ENCODE results near the gene ZNF660. TPM values are rescaled to one million over a fixed set of nuclear protein-coding genes. Genes with fewer than 3 reads are reported as not detected.
A peak's percentile ranks its signal among the peaks of the same experiment; 100 is the strongest.
"Not testable (repeated sequence)": the region's sequence is repeated elsewhere in the genome, so short reads cannot be mapped to it uniquely, and the experiment has no call there.

The ZNF660 gene
- polyA plus RNA-seq = under 1 TPM; 0.28 to 0.31 TPM

DNA sequence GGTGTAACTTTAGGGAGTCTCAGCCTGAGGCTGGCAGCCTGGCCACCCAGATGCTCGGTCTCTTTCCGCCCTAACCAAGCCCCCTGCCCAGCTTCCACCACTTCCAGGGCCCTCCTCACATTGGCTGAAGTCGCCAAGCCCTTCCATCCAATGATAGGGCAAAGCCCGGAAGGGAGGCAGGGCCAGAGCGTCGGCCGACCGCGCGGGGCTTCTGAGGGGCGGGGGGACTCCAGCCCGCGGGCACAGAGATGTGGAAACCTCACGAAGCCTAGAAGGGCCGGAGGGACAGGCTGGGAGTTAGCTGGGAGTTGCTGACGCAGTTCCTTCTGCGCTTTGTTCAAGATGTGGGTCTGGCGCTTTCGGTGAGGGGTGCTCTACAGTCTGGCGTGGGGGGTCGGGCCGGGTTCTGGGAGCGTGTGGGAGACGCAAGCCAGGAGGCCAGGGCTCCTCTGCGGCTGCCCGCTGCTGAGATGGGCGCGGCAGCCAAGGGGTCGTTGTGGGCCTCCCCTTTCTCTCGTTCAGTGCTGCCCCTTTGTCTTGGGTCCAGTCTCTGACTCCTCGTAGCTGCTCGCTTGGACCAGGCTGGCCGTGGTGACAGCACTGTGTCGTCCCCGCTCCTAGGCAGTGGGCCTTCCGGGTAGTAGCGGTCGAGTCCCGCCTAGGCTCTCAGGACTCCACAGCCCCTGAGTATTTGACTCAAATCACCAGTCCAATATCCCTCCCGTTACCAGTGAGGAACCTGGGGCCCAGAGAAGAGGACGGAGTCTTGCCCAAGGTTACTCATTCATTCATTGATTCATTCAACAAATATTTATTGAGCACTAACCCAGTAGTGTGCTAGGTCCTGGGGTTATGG, at the start of gene ZNF660:
Gene ZNF660 (plus strand): TSS at position 319 of the 856 bp plus-strand sequence. CDS start 9,230 bp downstream, outside the sequence.
- Histone ChIP-seq H3K9me3 (ENCODE audit: control insufficient read depth in 2 of 2, insufficient read depth in 1 of 2, low read depth in 1 of 2, low read length in 1 of 2) (peaks cover 3 to 4% of the 10 kb centered on the region in 2 donors), H3K27ac (ENCODE audit: low read depth in 2 of 2, low read length in 1 of 2) (peak within 1 kb of the TSS; percentile 33 to 75), H3K27me3 (ENCODE audit: control insufficient read depth in 1 of 2, insufficient read depth in 2 of 2, low read length in 2 of 2) (no peaks in the 10 kb centered on the region), H3K4me3 (ENCODE audit: low read depth in 1 of 2, low read length in 2 of 2) (peak within 1 kb of the TSS; percentile 51 to 56), H3K36me3 (ENCODE audit: control insufficient read depth in 2 of 2, insufficient read depth in 2 of 2, low read length in 1 of 2) (no peaks in the 10 kb centered on the region), H3K4me1 (ENCODE audit: control insufficient read depth in 2 of 2, insufficient read depth in 2 of 2, low read length in 1 of 2) (peaks cover 6 to 11% of the 10 kb centered on the region in 2 donors)
- 3 to 4% methylated on average over 37 to 41 of the region's 41 CpGs for WGBS, 2 donors

DNA sequence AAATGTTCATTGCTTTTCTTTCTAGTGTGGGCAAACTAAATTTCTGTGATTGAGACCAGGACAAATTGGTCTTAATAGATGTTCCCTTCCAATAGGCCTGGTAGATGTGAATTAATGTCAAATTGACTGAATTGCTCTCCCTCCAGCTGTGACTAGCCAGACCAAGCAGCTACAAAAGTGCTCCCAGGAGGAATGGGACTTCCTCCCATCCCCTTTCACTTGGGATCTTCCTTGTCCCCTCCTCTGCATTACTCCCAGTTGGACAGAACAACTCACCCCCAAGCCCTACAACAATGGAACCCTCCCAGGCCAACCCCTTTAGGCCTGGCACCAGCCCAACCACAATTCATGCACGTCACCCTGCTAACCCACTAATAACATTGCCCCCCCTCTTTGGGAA, 49.4 kb upstream of the ZNF660 start:
- no peak overlapping the region for H3K4me3 ChIP-seq (ENCODE audit: low read depth in 1 of 2, low read length in 2 of 2)
- WGBS, 2 donors = 0 to 3% methylated on average over 1 of the region's 1 CpG
- H3K4me1 ChIP-seq (ENCODE audit: control insufficient read depth in 2 of 2, insufficient read depth in 2 of 2, low read length in 1 of 2) = no peaks in the 10 kb centered on the region
- peaks cover 0 to 3% of the 10 kb centered on the region in 2 donors for H3K27me3 ChIP-seq (ENCODE audit: control insufficient read depth in 1 of 2, insufficient read depth in 2 of 2, low read length in 2 of 2)
- H3K9me3 ChIP-seq (ENCODE audit: control insufficient read depth in 2 of 2, insufficient read depth in 1 of 2, low read depth in 1 of 2, low read length in 1 of 2) = no peaks in the 10 kb centered on the region
- no peaks in the 10 kb centered on the region for H3K36me3 ChIP-seq (ENCODE audit: control insufficient read depth in 2 of 2, insufficient read depth in 2 of 2, low read length in 1 of 2)
- H3K27ac ChIP-seq (ENCODE audit: low read depth in 2 of 2, low read length in 1 of 2) = no peak overlapping the region

DNA sequence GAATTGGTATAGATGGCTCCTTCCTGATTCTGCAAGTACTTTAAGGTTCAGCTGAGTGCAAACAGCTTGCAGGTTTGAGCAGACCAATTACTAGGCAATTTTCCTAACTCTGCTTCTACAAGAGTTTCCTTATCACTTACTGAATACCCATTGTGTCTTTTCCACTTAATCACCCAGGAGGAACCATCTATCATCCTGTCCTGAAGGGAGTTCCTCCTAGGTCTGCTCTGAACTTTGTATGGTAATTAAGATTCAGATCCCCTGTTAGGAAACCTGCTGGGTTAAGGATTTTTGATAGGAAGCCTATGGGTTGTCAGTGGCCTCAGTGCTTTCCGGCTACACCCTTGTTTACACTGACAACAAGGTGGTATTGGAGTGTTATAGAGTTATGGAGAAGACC, 40.0 kb upstream of the ZNF660 start:
- not testable (repeated sequence) for H3K27ac ChIP-seq (ENCODE audit: low read depth in 2 of 2, low read length in 1 of 2); H3K27me3 ChIP-seq (ENCODE audit: control insufficient read depth in 1 of 2, insufficient read depth in 2 of 2, low read length in 2 of 2); H3K9me3 ChIP-seq (ENCODE audit: control insufficient read depth in 2 of 2, insufficient read depth in 1 of 2, low read depth in 1 of 2, low read length in 1 of 2); H3K4me1 ChIP-seq (ENCODE audit: control insufficient read depth in 2 of 2, insufficient read depth in 2 of 2, low read length in 1 of 2); H3K36me3 ChIP-seq (ENCODE audit: control insufficient read depth in 2 of 2, insufficient read depth in 2 of 2, low read length in 1 of 2); H3K4me3 ChIP-seq (ENCODE audit: low read depth in 1 of 2, low read length in 2 of 2)
- 43 to 56% methylated on average over 1 of the region's 1 CpG for WGBS, 2 donors

DNA sequence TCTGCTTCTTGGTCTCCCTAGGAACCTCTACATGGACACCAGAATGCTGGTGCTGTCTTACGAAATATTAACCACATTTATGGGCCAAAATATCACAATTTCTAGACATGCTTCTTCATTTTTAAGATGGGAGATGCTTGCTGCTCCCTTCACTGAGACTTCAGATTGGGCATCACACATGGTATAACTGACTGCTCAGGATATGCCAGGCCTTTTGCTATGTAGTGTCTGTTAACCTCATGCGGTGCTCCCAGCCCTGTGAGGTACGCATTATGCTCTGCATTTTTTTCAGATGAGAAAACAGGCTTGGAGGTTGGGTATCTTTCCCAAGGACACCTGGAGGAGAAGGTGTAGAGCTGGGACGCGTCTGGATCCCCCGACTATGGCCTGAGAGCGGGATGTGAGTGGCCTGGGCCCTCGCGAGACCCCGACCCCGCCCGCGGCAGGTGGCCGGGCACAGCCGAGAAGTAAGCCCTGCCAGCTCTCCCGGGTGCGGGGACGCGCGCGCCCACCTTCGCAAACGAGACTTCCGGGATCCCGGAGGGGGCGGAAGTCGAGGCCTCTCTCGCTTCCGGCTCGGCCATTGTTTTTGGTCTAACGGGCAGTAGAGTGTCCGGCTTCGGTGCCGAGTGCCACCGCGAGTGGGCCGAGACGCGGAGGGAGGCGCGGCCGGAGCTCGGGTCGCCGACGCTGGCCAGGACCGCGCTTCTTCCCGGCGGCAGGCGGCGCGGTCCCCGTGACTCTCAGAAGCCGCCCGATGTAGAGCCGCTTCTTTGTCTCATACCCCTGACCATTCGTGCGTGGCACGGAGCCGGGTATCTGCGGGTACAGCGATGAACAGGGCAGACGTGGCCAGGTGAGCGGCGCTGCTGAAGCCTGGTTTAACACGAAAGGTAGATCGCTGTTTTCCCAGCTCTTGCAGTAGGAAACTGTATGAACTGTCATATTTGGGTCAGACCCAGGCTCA, 29.9 kb upstream of the ZNF660 start, which contains the start of gene ZKSCAN7:
Gene ZKSCAN7 (plus strand): TSS at position 568 of the 967 bp plus-strand sequence. CDS start 1,855 bp downstream, outside the sequence.
- Histone ChIP-seq H3K27me3 (ENCODE audit: control insufficient read depth in 1 of 2, insufficient read depth in 2 of 2, low read length in 2 of 2) (peaks cover 0 to 7% of the 10 kb centered on the region in 2 donors), H3K36me3 (ENCODE audit: control insufficient read depth in 2 of 2, insufficient read depth in 2 of 2, low read length in 1 of 2) (no peaks in the 10 kb centered on the region), H3K4me3 (ENCODE audit: low read depth in 1 of 2, low read length in 2 of 2) (peak within 1 kb of the TSS; percentile 86 to 88), H3K27ac (ENCODE audit: low read depth in 2 of 2, low read length in 1 of 2) (peak within 1 kb of the TSS; percentile 27 to 70), H3K9me3 (ENCODE audit: control insufficient read depth in 2 of 2, insufficient read depth in 1 of 2, low read depth in 1 of 2, low read length in 1 of 2) (no peaks in the 10 kb centered on the region), H3K4me1 (ENCODE audit: control insufficient read depth in 2 of 2, insufficient read depth in 2 of 2, low read length in 1 of 2) (peaks cover 0 to 3% of the 10 kb centered on the region in 2 donors)
- WGBS, 2 donors = 6% methylated on average over 68 of the region's 68 CpGs

DNA sequence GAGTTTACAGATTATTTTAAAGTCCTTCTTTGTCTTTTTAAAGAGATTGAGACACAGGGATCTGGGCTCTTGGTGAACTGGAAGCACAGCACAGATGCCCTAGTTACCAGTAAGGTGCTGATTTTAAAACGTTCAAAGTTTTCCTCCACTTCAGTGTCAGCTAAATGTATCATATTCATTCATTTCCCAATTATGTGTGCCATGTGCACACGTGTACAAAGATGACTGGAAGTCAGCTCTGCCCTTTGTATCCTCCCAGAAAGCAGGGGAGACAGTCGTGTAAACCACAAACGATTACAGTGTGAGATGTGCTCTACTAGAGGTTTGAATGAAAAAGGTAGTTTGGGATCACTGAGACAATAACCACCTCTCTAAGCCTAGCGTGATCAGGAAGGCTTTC, 29.0 kb upstream of the ZNF660 start:
- H3K36me3 ChIP-seq (ENCODE audit: control insufficient read depth in 2 of 2, insufficient read depth in 2 of 2, low read length in 1 of 2) = no peaks in the 10 kb centered on the region
- H3K9me3 ChIP-seq (ENCODE audit: control insufficient read depth in 2 of 2, insufficient read depth in 1 of 2, low read depth in 1 of 2, low read length in 1 of 2) = no peaks in the 10 kb centered on the region
- no peak overlapping the region for H3K27ac ChIP-seq (ENCODE audit: low read depth in 2 of 2, low read length in 1 of 2)
- peaks cover 0 to 3% of the 10 kb centered on the region in 2 donors for H3K4me1 ChIP-seq (ENCODE audit: control insufficient read depth in 2 of 2, insufficient read depth in 2 of 2, low read length in 1 of 2)
- 14 to 16% methylated on average over 5 of the region's 5 CpGs for WGBS, 2 donors
- H3K4me3 ChIP-seq (ENCODE audit: low read depth in 1 of 2, low read length in 2 of 2) = peak overlapping the region; percentile 86 to 88
- H3K27me3 ChIP-seq (ENCODE audit: control insufficient read depth in 1 of 2, insufficient read depth in 2 of 2, low read length in 2 of 2) = peaks cover 0 to 3% of the 10 kb centered on the region in 2 donors

DNA sequence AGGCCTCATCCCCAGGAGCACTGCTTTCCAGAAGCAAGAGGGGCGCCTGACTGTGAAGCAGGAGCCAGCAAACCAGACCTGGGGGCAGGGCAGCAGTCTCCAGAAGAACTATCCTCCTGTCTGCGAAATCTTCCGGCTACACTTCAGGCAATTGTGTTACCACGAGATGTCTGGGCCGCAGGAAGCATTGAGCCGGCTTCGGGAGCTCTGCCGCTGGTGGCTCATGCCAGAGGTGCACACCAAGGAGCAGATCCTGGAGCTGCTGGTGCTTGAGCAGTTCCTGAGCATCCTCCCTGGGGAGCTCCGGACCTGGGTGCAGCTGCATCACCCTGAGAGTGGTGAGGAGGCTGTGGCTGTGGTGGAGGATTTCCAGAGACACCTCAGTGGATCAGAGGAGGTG, 27.7 kb upstream of the ZNF660 start:
- Histone ChIP-seq H3K27me3 (ENCODE audit: control insufficient read depth in 1 of 2, insufficient read depth in 2 of 2, low read length in 2 of 2) (peaks cover 0 to 2% of the 10 kb centered on the region in 2 donors), H3K27ac (ENCODE audit: low read depth in 2 of 2, low read length in 1 of 2) (no peak overlapping the region), H3K4me1 (ENCODE audit: control insufficient read depth in 2 of 2, insufficient read depth in 2 of 2, low read length in 1 of 2) (peaks cover 0 to 3% of the 10 kb centered on the region in 2 donors), H3K36me3 (ENCODE audit: control insufficient read depth in 2 of 2, insufficient read depth in 2 of 2, low read length in 1 of 2) (no peaks in the 10 kb centered on the region), H3K9me3 (ENCODE audit: control insufficient read depth in 2 of 2, insufficient read depth in 1 of 2, low read depth in 1 of 2, low read length in 1 of 2) (peaks cover 4% of the 10 kb centered on the region in 2 donors), H3K4me3 (ENCODE audit: low read depth in 1 of 2, low read length in 2 of 2) (no peak overlapping the region)
- 98% methylated on average over 9 of the region's 9 CpGs for WGBS, 2 donors

DNA sequence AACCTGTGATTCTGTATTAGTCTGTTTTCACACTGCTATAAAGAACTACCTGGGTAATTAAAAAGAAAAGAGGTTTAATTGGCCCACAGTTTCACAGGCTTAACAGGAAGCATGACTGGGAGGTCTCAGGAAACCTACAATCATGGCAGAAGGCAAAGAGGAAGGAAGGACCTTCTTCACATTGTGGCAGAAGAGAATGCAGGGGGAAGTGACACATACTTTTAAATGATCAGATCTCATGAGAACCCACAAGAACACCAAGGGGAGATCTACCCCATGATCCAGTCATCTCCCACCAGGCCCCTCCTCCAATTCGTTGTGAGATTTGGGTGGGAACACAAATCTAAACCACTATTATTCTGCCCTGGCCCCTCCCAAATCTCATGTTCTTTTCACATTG, 23.7 kb upstream of the ZNF660 start:
- Histone ChIP-seq H3K27ac (ENCODE audit: low read depth in 2 of 2, low read length in 1 of 2) (no peak overlapping the region), H3K9me3 (ENCODE audit: control insufficient read depth in 2 of 2, insufficient read depth in 1 of 2, low read depth in 1 of 2, low read length in 1 of 2) (peaks cover 5% of the 10 kb centered on the region in 2 donors), H3K4me3 (ENCODE audit: low read depth in 1 of 2, low read length in 2 of 2) (no peak overlapping the region), H3K36me3 (ENCODE audit: control insufficient read depth in 2 of 2, insufficient read depth in 2 of 2, low read length in 1 of 2) (no peaks in the 10 kb centered on the region), H3K27me3 (ENCODE audit: control insufficient read depth in 1 of 2, insufficient read depth in 2 of 2, low read length in 2 of 2) (no peaks in the 10 kb centered on the region), H3K4me1 (ENCODE audit: control insufficient read depth in 2 of 2, insufficient read depth in 2 of 2, low read length in 1 of 2) (no peaks in the 10 kb centered on the region)
- WGBS, 2 donors = 72 to 94% methylated on average over 1 of the region's 1 CpG

DNA sequence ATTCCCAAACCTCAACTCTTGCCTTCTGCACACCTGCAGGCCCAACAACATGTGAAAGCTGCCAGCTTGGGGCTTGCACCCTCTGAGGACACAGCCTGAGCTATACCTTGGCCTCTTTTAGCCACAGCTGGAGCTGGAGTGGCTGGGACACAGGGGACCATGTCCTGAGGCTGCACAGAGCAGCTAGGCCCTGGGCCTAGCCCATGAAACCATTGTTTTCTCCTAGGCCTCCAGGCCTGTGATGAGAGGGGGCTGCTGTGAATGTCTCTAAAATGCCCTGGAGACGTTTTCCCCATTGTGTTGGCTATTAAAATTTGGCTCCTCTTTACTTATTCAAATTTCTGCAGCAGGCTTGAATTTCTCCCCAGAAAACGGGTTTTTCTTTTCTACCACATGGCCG, 22.6 kb upstream of the ZNF660 start:
- 91 to 93% methylated on average over 3 of the region's 3 CpGs for WGBS, 2 donors
- no peaks in the 10 kb centered on the region for H3K36me3 ChIP-seq (ENCODE audit: control insufficient read depth in 2 of 2, insufficient read depth in 2 of 2, low read length in 1 of 2)
- H3K27ac ChIP-seq (ENCODE audit: low read depth in 2 of 2, low read length in 1 of 2) = no peak overlapping the region
- no peaks in the 10 kb centered on the region for H3K27me3 ChIP-seq (ENCODE audit: control insufficient read depth in 1 of 2, insufficient read depth in 2 of 2, low read length in 2 of 2)
- no peak overlapping the region for H3K4me3 ChIP-seq (ENCODE audit: low read depth in 1 of 2, low read length in 2 of 2)
- peaks cover 5% of the 10 kb centered on the region in 2 donors for H3K9me3 ChIP-seq (ENCODE audit: control insufficient read depth in 2 of 2, insufficient read depth in 1 of 2, low read depth in 1 of 2, low read length in 1 of 2)
- no peaks in the 10 kb centered on the region for H3K4me1 ChIP-seq (ENCODE audit: control insufficient read depth in 2 of 2, insufficient read depth in 2 of 2, low read length in 1 of 2)

DNA sequence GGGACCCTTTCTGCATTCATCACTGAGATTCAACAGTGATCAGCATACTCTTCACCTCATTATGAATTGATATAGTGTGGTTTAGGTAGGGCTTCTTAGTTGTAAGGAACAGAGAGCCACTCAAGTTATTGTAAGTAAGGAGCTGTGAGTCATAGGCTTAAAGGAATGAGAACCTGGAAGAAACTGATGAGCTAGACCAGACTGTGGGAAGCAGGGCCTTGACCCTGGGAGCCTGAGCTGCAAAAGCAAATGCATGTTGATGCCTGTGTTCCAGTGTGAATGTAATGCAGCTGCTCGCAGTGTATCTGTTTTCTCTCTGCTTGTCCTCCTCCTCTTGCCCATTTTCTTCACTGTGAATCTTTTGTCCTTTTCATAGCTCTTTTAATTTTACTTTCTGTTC, 16.2 kb upstream of the ZNF660 start:
- Histone ChIP-seq H3K4me1 (ENCODE audit: control insufficient read depth in 2 of 2, insufficient read depth in 2 of 2, low read length in 1 of 2) (no peaks in the 10 kb centered on the region), H3K27ac (ENCODE audit: low read depth in 2 of 2, low read length in 1 of 2) (no peak overlapping the region), H3K36me3 (ENCODE audit: control insufficient read depth in 2 of 2, insufficient read depth in 2 of 2, low read length in 1 of 2) (peaks cover 5 to 10% of the 10 kb centered on the region in 2 donors), H3K27me3 (ENCODE audit: control insufficient read depth in 1 of 2, insufficient read depth in 2 of 2, low read length in 2 of 2) (no peaks in the 10 kb centered on the region), H3K9me3 (ENCODE audit: control insufficient read depth in 2 of 2, insufficient read depth in 1 of 2, low read depth in 1 of 2, low read length in 1 of 2) (peaks cover 6 to 18% of the 10 kb centered on the region in 2 donors), H3K4me3 (ENCODE audit: low read depth in 1 of 2, low read length in 2 of 2) (no peak overlapping the region)
- 94 to 97% methylated on average over 1 of the region's 1 CpG for WGBS, 2 donors

Data from esophagus (tissue), 2 donors.